IPS DF 4.7 (cell line): ENCODE measurements around the gene CBFA2T2.

Source experiments
- DNase-seq: peaks from one replicate; pipeline ENCODE4 v3.0.0-alpha.2; 2013; ENCODE audit warnings: low spot score; ENCODE audit errors: extremely low read depth

The CBFA2T2 gene

DNA sequence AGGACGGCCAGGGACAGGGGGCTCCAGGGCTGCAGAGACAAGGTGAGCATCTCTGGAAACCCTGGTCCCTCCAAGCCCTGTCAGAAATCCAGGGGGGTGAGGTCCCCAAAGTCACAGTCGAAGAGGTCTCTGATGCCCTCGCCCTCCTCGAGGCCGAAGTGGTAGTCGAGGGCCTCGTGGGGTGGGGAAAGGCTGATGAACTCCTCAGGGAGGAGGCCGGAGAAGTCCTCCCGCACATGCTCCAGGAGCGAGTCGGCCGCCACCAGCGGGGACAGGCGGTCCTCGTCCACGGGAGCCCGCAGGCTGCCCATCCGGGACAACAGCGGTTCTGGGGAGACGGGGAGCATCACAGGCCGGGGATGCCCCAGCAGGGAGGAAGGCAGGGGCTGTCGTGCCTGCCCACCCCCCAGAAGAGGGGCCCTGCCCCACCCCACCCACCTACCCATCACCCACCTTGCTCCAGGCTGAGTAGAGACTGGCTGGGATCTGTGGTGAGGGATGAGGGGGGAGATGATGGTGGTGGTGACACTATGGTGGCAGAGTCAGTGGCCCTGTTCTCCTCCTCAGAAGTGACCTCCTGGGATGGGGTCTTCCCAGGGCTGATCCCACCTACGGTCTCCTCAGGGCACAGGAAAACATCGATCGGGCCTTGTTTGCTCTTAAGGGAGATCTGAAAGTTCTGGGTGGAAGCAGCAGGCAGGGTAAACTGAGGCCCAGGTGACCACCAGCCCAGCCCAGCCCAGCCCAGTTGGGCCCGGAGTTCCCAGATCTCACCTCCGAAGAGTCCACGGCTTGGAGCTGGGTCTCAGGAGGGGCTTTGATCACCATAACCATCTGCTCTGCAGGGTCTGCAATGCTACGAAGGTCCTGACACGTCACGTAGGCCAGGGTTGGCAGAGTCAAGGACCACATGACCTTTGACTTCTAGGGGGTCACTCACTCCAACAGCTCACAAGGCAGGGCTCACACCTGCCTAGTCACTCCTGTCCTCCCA, 187.1 kb downstream of the CBFA2T2 start:
- DNase-seq = no peak

DNA sequence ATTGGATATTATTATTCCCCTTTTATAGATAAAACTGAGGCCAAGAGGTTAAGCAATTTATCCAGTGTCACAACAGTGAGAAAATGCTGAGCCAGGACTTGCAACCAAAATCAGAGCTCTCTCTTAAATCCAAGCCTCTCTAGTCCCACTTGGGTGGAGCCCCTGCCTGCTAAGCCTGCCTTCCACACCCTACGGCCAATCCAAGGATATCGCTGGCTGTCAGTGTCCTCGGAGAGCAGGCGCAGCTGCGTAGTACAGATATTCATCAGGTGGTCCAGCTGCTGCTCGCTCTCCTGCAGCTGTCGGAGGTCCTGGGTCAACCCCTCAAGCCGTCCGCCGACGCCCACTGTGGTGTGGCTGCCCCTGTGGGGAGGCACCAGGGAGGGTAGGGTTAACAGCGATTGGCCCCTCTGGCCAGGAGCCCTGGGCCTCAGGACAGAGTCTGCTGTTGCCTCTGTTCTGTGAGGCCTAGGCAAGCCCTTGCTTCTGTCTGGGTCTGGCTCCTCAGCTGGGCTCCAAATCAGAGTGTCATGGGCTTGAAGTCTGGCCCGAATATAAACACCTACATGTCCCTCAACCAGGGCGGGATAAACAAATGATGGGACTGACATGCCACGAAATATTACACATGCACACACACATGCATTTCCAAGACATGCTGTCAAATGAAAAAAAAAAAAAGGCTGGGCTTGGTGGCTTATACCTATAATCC, 188.3 kb downstream of the CBFA2T2 start:
- DNase-seq = no peak

GRCh38 chr20:33679758-33680485, 190.0 kb downstream of the CBFA2T2 start:
- no peak for DNase-seq

DNA sequence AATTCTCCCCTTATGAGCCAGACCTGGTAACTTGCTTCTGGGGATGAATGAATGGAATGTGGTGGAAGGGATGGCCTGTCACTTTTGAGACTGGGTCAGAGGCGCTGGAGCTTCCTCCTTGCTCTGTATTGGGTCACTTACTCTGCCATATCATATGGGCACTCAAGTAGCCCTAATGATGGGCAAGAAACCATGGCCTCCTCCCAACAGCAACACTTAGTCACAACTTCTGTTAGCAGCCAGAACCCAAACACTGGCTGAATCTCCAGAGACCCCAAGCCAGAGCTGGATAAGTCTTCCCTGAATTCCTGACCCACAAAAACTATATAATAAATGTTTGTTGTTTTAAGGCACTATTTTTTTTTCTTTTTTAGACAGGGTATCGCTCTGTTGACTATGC, 190.8 kb downstream of the CBFA2T2 start:
- DNase-seq = no peak

- DNase-seq = no peak
These were observed 191.4 kb downstream of the CBFA2T2 start for GRCh38 chr20:33681288-33681687.

GRCh38 chr20:33681728-33682353, 191.9 kb downstream of the CBFA2T2 start:
- no peak for DNase-seq

DNA sequence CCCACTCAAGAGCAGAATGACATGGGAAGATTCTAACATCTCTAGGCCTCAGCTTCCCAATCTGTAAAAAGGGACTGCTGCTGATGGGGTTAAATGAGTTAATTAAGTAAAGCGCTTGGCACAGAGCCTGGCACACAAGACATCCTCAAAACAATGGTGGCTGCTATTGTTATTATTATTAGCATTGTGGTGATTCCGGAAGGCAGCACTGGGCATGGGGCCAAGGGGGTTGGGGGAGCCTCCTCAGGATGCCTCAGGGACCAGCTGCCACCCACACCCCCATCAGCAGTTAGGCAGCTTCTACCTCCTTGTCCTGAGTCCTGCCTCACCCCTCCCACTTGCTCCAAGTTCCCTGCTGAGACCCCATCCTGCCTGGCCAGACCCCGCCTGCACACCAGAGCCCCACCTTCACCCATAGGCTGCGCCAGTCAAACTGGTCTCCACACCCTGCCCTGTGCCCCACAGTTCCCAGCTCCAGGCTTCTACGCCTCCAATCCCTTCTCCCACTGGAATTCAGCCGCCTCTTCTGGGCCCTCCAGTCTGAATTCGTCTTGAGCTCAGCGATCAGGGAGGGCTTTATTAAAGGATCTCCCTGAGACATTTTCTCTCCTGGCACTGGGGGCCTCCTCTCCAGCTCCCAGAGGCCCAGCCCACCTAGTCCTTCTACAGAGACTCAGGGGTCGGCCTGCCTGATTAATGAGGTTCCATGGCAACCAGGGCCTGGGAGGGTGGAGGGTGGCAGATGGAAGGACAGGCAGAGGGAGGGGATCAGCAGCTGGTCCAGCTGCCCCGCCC, 194.8 kb downstream of the CBFA2T2 start:
- DNase-seq = no peak

- DNase-seq = no peak
These were observed 195.6 kb downstream of the CBFA2T2 start for GRCh38 chr20:33685328-33686099.

- no peak for DNase-seq
These were observed 196.4 kb downstream of the CBFA2T2 start, which contains the start of gene E2F1 for GRCh38 chr20:33686100-33686983. E2F1 (minus strand) TSS chr20:33686385; CDS start chr20:33686264, 121 bp downstream.

GRCh38 chr20:33686984-33687366, 197.1 kb downstream of the CBFA2T2 start:
- DNase-seq = no peak

GRCh38 chr20:33687370-33687915, 197.5 kb downstream of the CBFA2T2 start:
- DNase-seq = no peak

- no peak for DNase-seq
These were observed 198.4 kb downstream of the CBFA2T2 start for GRCh38 chr20:33687993-33688937.

DNA sequence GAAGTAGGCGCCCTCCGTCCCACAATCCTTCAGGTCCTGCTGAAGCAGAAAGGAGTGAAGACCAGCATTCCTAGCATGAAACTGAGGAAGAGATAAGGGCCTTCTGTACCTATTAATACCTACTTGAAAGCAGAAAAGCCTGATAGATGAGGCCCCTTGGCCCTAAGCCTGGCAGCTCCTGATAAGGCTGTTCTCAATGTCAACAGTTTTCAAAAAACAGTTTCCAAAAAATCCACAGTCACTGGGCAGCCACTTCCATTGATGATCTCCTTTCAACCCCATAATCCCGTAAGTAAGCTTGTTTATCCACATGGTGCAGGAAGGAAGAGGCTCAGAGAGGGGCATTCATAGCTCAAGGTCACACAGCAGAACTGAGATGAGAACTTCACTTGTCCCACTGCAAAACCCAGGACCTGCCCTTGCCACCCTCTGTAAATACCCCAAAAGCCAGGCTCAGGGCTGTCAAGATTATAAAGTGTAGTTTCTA, 199.1 kb downstream of the CBFA2T2 start:
- DNase-seq = no peak

GRCh38 chr20:33689493-33689892, 199.6 kb downstream of the CBFA2T2 start:
- DNase-seq = no peak

GRCh38 chr20:33689973-33690372, 200.1 kb downstream of the CBFA2T2 start:
- DNase-seq = no peak

GRCh38 chr20:33693289-33693688, 203.4 kb downstream of the CBFA2T2 start:
- DNase-seq = no peak
